B cell (primary cell): ENCODE data around the gene TRIM50. TPM values are rescaled to one million over a fixed set of nuclear protein-coding genes. Genes with fewer than 3 reads are reported as not detected.
A peak's percentile ranks its signal among the peaks of the same experiment; 100 is the strongest.
"Not testable (repeated sequence)": the region's sequence is repeated elsewhere in the genome, so short reads cannot be mapped to it uniquely, and the experiment has no call there.

Experiments used
- ATAC-seq: fragments of 200-7000 bp; cut with Tn5 transposase; one replicate; pipeline ENCODE4 v1.10.0; 2021; ENCODE audit warnings: low read depth, mild to moderate bottlenecking, moderate number of reproducible peaks, moderate library complexity
- CTCF ChIA-PET: fragments of 350-600 bp; sonication (Branson Sonifier 250); formaldehyde crosslinking; loops from one replicate; lab custom pipeline; 2021; ENCODE audit warnings: antibody characterized with exemption, inconsistent platforms; lab: Charles Lee
- POLR2A ChIA-PET: fragments of 350-600 bp; sonication (Branson Sonifier 250); formaldehyde crosslinking; loops from one replicate; lab custom pipeline; 2021; ENCODE audit warnings: antibody characterized with exemption; lab: Charles Lee
- DNase-seq: peaks from one replicate; pipeline ENCODE4 v3.0.0; 2013
- H2AFZ ChIP-seq: 2 replicates; pipeline ENCODE4 v1.6.1; 2012; ENCODE audit warnings: mild to moderate bottlenecking, low read depth, low read length; ENCODE audit not compliant: insufficient read depth, poor library complexity, severe bottlenecking
- H3K27ac ChIP-seq, 2 donors: 1 replicate in 1 of 2; 2 replicates in 1 of 2; pipeline ENCODE4 v1.5.1; 2012 to 2013; ENCODE audit warnings: low read length in 2 of 2, mild to moderate bottlenecking in 2 of 2, moderate library complexity in 1 of 2
- H3K27me3 ChIP-seq, 4 experiments: fragments of 200-600 bp in 1 of 4; sonication (generic) in 1 of 4; replicated peaks in 1 of 4; 1 replicate in 2 of 4; 2 replicates in 2 of 4; pipeline versions ENCODE4 v1.6.1 to v1.7.0; 2013 to 2016; ENCODE audit warnings: low read length in 3 of 4, mild to moderate bottlenecking in 2 of 4, mixed read lengths in 1 of 4, moderate library complexity in 1 of 4; ENCODE audit not compliant: insufficient read depth in 4 of 4, control insufficient read depth in 3 of 4; ENCODE audit errors: control extremely low read depth in 1 of 4
- H3K36me3 ChIP-seq, 2 experiments: replicated peaks in 1 of 2; 1 replicate in 1 of 2; 2 replicates in 1 of 2; pipeline versions ENCODE4 v1.6.1 to v1.7.1; 2013; ENCODE audit warnings: low read length in 1 of 2; ENCODE audit not compliant: insufficient read depth in 2 of 2, control insufficient read depth in 1 of 2; ENCODE audit errors: control extremely low read depth in 1 of 2, extremely low read depth in 1 of 2
- H3K4me1 ChIP-seq, 2 donors: fragments of 200-600 bp in 1 of 2; sonication (generic) in 1 of 2; 1 replicate in 1 of 2; 2 replicates in 1 of 2; pipeline versions ENCODE4 v1.5.1 to v1.6.1; 2013 to 2017; ENCODE audit warnings: low read length in 2 of 2; ENCODE audit not compliant: control insufficient read depth in 2 of 2, insufficient read depth in 2 of 2
- H3K4me2 ChIP-seq: replicated peaks from 2 replicates; pipeline ENCODE3; 2012; ENCODE audit warnings: mild to moderate bottlenecking, low read depth, low read length; ENCODE audit not compliant: poor library complexity, severe bottlenecking
- H3K4me3 ChIP-seq, 5 experiments: fragments of 200-600 bp in 1 of 5; sonication (generic) in 1 of 5; 1 replicate in 3 of 5; 2 replicates in 2 of 5; pipeline versions ENCODE4 v1.5.1 to v1.7.0; 2011 to 2016; ENCODE audit warnings: low read length in 4 of 5, mild to moderate bottlenecking in 4 of 5, low read depth in 2 of 5, control low read depth in 1 of 5, moderate library complexity in 1 of 5; ENCODE audit not compliant: insufficient read depth in 1 of 5; ENCODE audit errors: control extremely low read depth in 1 of 5, extremely low read depth in 1 of 5
- H3K79me2 ChIP-seq: fragments of 200-600 bp; sonication (generic); one replicate; pipeline ENCODE4 v1.6.0; 2016; ENCODE audit warnings: low read length; ENCODE audit not compliant: control insufficient read depth, insufficient read depth
- H3K9ac ChIP-seq: fragments of 200-600 bp; sonication (generic); 2 replicates; pipeline ENCODE4 v1.6.1; 2017; ENCODE audit warnings: mild to moderate bottlenecking, low read length, moderate library complexity
- H3K9me3 ChIP-seq, 3 donors: one replicate each; pipeline versions ENCODE4 v1.6.1 to v1.7.1; 2013; ENCODE audit warnings: low read length in 2 of 3; ENCODE audit not compliant: control insufficient read depth in 2 of 3, insufficient read depth in 1 of 3; ENCODE audit errors: control extremely low read depth in 1 of 3
- H4K20me1 ChIP-seq: 2 replicates; pipeline ENCODE4 v1.6.0; 2012; ENCODE audit warnings: mild to moderate bottlenecking, low read length; ENCODE audit not compliant: insufficient read depth, control insufficient read depth, poor library complexity, severe bottlenecking
- H3K27ac Mint-ChIP-seq: one replicate; pipeline ENCODE4 v1.8.0; 2021; ENCODE audit warnings: mixed read lengths
- H3K27me3 Mint-ChIP-seq: one replicate; pipeline ENCODE4 v1.8.0; 2021; ENCODE audit warnings: mixed read lengths
- H3K4me1 Mint-ChIP-seq: one replicate; pipeline ENCODE4 v1.8.0; 2021; ENCODE audit warnings: mixed read lengths
- H3K4me3 Mint-ChIP-seq: one replicate; pipeline ENCODE4 v1.8.0; 2021; ENCODE audit warnings: mixed read lengths
- H3K9me3 Mint-ChIP-seq: one replicate; pipeline ENCODE4 v1.8.0; 2022; ENCODE audit warnings: mixed read lengths; ENCODE audit not compliant: insufficient read depth
- EZH2 ChIP-seq: IDR thresholded peaks from 2 replicates; pipeline ENCODE4 v1.6.1; 2012; ENCODE audit warnings: borderline replicate concordance, low read depth, mild to moderate bottlenecking, moderate library complexity, low read length; ENCODE audit not compliant: insufficient read depth, poor library complexity, severe bottlenecking
- WGBS: methylation state at CpG from one replicate; pipeline ENCODE4 v1.1.5; 2013; ENCODE audit warnings: missing lambda C conversion rate; ENCODE audit not compliant: insufficient coverage; 5-methylcytosine and 5-hydroxymethylcytosine counted together
- intact Hi-C: fragments of 100-400 bp; cut with micrococcal nuclease; formaldehyde crosslinking; loops from one replicate; pipeline ENCODE4 v1.10.0; 2022
- polyA plus RNA-seq: library from polyadenylated mRNA; depleted of rRNA; stranded (reverse); fragments of >200 nt; gene quantifications from 2 replicates; pipeline ENCODE4 v1.2.3, GENCODE V29; 2012
- total RNA-seq, 2 donors: library from RNA; stranded (reverse); fragments of 120-200 nt in 1 of 2; gene quantifications; 1 replicate in 1 of 2; 2 replicates in 1 of 2; pipeline versions ENCODE4 v1.2.3 to v1.2.4, GENCODE V29; 2013 to 2022
- TF ChIP-seq, protein P1 (sequence below): fragments of 200-600 bp; IDR thresholded peaks from one replicate; pipeline ENCODE4 v1.8.0; 2022; ENCODE audit warnings: antibody characterized with exemption, mild to moderate bottlenecking

TRIM50 gene
- total and polyA plus RNA-seq, 2 donors (not counting 1 experiment from before 2014, with no cell fraction given) = not detected

DNA sequence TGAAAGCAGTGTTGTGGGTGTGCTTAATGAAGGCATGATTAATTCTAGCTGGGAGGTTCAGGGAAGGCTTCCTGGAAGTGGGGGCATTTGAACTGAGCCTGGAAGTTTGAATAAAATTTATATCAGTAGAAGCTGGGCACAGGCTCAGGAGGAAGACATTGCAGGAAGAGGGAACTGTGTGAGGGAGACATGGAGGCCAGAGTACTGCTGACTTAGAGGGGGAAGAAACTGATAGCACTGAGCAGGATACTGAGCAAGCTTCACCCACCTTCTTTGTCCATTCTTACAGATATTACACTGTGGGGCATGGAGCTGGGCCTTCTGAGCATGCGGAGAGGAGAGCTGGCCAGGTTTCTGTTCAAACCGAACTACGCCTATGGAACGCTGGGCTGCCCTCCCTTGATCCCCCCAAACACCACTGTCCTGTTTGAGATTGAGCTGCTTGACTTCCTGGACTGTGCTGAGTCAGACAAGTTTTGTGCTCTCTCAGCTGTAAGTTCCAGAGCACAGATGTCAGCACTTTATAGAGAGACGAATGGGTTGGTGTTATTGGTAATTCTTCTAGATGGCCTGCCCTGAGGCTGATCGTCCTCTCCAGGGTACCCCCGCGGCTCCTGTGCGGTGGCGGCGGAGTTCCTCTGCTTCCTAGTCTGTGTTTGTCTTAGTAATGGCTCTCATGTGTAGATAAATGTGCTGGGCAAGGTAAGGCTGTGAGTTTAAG, 2.1 kb upstream of the TRIM50 start:
- WGBS = 61% methylated on average over 11 of the region's 11 CpGs
- no peaks in the 10 kb centered on the region for H3K4me1 ChIP-seq
- DNase-seq (no peak), ATAC-seq (no peak)
- H3K4me2 ChIP-seq = no peak overlapping the region
- POLR2A ChIA-PET = no interaction called here
- H3K9ac ChIP-seq = no peak overlapping the region
- H3K79me2 ChIP-seq = no peaks in the 10 kb centered on the region
- no peaks in the 10 kb centered on the region for H3K27me3 ChIP-seq
- H3K4me3 ChIP-seq = no peak overlapping the region
- H3K36me3 ChIP-seq = no peaks in the 10 kb centered on the region
- TF ChIP-seq, protein P1, sequence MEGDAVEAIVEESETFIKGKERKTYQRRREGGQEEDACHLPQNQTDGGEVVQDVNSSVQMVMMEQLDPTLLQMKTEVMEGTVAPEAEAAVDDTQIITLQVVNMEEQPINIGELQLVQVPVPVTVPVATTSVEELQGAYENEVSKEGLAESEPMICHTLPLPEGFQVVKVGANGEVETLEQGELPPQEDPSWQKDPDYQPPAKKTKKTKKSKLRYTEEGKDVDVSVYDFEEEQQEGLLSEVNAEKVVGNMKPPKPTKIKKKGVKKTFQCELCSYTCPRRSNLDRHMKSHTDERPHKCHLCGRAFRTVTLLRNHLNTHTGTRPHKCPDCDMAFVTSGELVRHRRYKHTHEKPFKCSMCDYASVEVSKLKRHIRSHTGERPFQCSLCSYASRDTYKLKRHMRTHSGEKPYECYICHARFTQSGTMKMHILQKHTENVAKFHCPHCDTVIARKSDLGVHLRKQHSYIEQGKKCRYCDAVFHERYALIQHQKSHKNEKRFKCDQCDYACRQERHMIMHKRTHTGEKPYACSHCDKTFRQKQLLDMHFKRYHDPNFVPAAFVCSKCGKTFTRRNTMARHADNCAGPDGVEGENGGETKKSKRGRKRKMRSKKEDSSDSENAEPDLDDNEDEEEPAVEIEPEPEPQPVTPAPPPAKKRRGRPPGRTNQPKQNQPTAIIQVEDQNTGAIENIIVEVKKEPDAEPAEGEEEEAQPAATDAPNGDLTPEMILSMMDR = no peak
- TF ChIP-seq EZH2 = no peak
- H3K27ac ChIP-seq = no peak overlapping the region
- CTCF ChIA-PET = no interaction called here
- no peaks in the 10 kb centered on the region for H3K9me3 Mint-ChIP-seq
- H4K20me1 ChIP-seq = no peaks in the 10 kb centered on the region
- peaks cover 4% of the 10 kb centered on the region for H3K27me3 Mint-ChIP-seq
- no peaks in the 10 kb centered on the region for H3K4me1 Mint-ChIP-seq
- no peak overlapping the region for H3K27ac Mint-ChIP-seq
- H3K4me3 Mint-ChIP-seq = no peak overlapping the region
- H2AFZ ChIP-seq = peak overlapping the region; percentile 10
- intact Hi-C loops = no loop called here
- H3K9me3 ChIP-seq = peaks cover 0 to 5% (median 0%) of the 10 kb centered on the region in 3 donors

DNA sequence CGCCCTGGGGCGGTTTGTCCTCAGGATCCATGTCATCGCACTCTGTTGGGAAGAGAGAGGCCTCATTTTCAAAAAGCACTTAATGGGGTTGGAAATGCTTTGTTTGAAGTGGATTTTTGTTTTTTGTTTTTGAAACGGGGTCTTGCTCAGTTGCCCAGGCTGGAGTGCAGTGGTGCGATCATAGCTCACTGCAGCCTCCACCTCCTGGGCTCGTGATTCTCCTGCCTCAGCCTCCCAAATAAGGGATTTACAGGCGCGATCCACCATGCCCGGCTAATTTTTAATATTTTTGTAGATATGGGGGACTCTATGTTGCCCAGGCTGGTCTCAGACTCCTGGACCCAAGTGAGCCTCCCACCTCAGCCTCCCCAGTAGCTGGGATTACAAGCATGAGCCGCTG, 814 bp upstream of the TRIM50 start:
- Histone ChIP-seq H3K4me1 (peaks cover 10 to 11% of the 10 kb centered on the region in 2 donors), H3K27me3 (no peaks in the 10 kb centered on the region), H3K4me3 (no peak overlapping the region), H3K36me3 (no peaks in the 10 kb centered on the region), H3K79me2 (no peaks in the 10 kb centered on the region), H3K4me2 (no peak overlapping the region), H3K9ac (no peak overlapping the region), H3K27ac (no peak overlapping the region), H4K20me1 (no peaks in the 10 kb centered on the region), H3K9me3 (peaks cover 0 to 6% (median 0%) of the 10 kb centered on the region in 3 donors), H2AFZ (no peak overlapping the region)
- Mint-ChIP-seq H3K27ac (no peak overlapping the region), H3K4me3 (no peak overlapping the region), H3K9me3 (no peaks in the 10 kb centered on the region), H3K27me3 (peaks cover 4% of the 10 kb centered on the region), H3K4me1 (peaks cover 7% of the 10 kb centered on the region)
- ChIA-PET POLR2A (no interaction called here), CTCF (no interaction called here)
- TF ChIP-seq EZH2 = no peak
- TF ChIP-seq, protein P1 = no peak
- DNase-seq (no peak), ATAC-seq (no peak)
- intact Hi-C loops = no loop called here
- 95% methylated on average over 6 of the region's 10 CpGs for WGBS

DNA sequence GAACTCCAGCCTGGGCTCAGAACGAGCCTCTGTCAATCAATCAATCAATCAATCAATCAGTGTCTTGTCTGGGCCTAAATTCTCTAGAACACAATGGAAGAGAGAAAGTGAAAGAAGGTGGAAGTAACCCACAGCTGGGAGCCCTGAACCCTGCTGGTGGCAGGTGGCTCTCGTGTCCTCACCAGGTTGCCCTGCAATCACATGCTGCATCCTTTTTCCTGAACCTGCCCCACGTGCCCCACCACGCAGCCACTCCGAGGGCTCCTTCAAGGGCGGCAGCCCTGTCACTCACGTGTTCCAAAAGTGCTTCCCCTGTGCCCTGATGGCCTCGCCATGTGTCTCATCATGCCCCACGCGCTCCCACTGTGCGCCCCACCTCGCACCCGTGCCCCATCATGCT, 433 bp downstream of the TRIM50 start:
- H3K4me3 Mint-ChIP-seq, H3K27ac ChIP-seq, H3K9me3 ChIP-seq, H4K20me1 ChIP-seq, H3K4me1 Mint-ChIP-seq, H3K27me3 ChIP-seq, H3K36me3 ChIP-seq, H3K27ac Mint-ChIP-seq, CTCF ChIA-PET, DNase-seq, H3K4me2 ChIP-seq, ATAC-seq, H3K4me3 ChIP-seq, H2AFZ ChIP-seq, H3K27me3 Mint-ChIP-seq, H3K9ac ChIP-seq, intact Hi-C loops, H3K9me3 Mint-ChIP-seq, POLR2A ChIA-PET, H3K79me2 ChIP-seq: not testable (repeated sequence)
- WGBS = no CpG with 5 or more reads among the region's 13 CpGs
- H3K4me1 ChIP-seq = peaks cover 11 to 14% of the 10 kb centered on the region in 2 donors
